NB4 (cell line): ENCODE results near the gene ABCC4.

Source experiments
- DNase-seq: peaks from one replicate; pipeline ENCODE4 v3.0.0; 2010; ENCODE audit warnings: low read depth
- H3K4me3 ChIP-seq: one replicate; pipeline ENCODE4 v1.5.1; 2011; ENCODE audit warnings: mild to moderate bottlenecking, low read depth, low read length, moderate library complexity
- MYC ChIP-seq: IDR thresholded peaks from 2 replicates; pipeline ENCODE4 v1.6.1; 2011; ENCODE audit warnings: low read depth, low read length
- POLR2A ChIP-seq: IDR thresholded peaks from 2 replicates; pipeline ENCODE4 v1.6.1; 2011; ENCODE audit warnings: mild to moderate bottlenecking; ENCODE audit not compliant: insufficient read length; ENCODE audit errors: extremely low read depth
- TF ChIP-seq, protein P1 (sequence below): IDR thresholded peaks from 2 replicates; pipeline ENCODE4 v1.6.1; 2011; ENCODE audit warnings: low read depth, low read length
- TF ChIP-seq, protein P2 (sequence below): IDR thresholded peaks from one replicate; pipeline ENCODE4 v1.5.1; 2012; ENCODE audit warnings: low read depth, low read length

The ABCC4 gene

DNA sequence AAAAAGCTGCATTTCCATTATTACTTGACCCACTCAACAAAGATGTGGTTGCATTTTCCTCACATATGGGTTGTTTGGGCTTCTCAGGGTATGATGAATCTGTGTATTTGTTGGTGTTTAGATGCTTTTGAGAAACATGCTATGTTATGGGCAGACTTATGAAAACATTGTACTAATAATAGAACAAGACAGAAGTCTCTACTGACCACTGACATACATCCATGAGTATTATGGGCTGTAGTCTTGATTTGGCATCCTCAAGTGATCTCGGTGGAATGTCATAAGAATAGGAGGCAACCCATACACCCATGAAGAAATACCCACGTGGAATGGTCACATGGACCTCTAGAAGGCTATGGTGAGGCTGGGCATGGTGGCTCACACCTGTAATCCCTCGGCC, 36.3 kb upstream of the ABCC4 start:
- TF ChIP-seq MYC (no peak), POLR2A (no peak)
- TF ChIP-seq, protein P1, sequence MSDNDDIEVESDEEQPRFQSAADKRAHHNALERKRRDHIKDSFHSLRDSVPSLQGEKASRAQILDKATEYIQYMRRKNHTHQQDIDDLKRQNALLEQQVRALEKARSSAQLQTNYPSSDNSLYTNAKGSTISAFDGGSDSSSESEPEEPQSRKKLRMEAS: no peak
- TF ChIP-seq, protein P2, sequence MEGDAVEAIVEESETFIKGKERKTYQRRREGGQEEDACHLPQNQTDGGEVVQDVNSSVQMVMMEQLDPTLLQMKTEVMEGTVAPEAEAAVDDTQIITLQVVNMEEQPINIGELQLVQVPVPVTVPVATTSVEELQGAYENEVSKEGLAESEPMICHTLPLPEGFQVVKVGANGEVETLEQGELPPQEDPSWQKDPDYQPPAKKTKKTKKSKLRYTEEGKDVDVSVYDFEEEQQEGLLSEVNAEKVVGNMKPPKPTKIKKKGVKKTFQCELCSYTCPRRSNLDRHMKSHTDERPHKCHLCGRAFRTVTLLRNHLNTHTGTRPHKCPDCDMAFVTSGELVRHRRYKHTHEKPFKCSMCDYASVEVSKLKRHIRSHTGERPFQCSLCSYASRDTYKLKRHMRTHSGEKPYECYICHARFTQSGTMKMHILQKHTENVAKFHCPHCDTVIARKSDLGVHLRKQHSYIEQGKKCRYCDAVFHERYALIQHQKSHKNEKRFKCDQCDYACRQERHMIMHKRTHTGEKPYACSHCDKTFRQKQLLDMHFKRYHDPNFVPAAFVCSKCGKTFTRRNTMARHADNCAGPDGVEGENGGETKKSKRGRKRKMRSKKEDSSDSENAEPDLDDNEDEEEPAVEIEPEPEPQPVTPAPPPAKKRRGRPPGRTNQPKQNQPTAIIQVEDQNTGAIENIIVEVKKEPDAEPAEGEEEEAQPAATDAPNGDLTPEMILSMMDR: no peak
- no peak for DNase-seq
- H3K4me3 ChIP-seq: no peak overlapping the region

DNA sequence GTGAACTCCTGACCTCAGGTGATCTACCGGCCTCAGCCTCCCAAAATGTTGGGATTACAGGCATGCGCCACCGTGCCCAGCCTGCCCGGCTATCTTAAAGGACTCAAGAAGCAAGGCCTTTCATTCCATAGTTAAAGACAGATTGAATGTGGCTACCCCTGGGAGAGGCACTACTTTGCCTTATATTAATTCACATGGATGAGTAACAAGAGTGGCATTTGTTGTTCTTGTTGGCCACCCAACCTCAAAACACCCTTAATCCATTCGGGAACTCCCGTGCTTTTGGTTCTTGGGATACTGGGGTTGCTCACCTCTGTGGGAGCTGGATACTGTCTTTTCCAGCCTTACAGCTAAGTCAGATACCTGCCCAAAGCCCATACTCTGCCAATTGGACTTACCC, 34.4 kb upstream of the ABCC4 start:
- no peak overlapping the region for H3K4me3 ChIP-seq
- DNase-seq: no peak
- TF ChIP-seq, protein P2: no peak
- TF ChIP-seq MYC (no peak), POLR2A (no peak)
- TF ChIP-seq, protein P1: no peak

DNA sequence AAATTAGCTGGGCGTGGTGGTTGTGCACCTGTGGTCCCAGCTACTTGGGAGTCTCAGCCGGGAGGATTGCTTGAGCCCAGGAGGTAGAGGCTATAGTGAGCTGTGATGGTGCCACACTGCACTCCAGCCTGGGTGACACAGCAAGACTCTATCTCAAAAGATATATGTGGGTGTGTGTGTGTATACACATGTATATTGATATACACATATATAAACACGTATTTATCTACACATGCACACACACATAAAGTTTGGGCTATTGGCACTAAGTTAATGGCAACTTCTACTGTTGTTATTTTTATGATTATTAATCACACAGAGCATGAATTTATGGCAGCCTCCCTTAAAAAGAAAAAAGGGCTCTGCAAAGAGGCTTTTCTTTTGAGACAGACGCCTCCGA, 27.1 kb upstream of the ABCC4 start:
- TF ChIP-seq, protein P2: no peak
- TF ChIP-seq, protein P1: no peak
- TF ChIP-seq MYC (no peak), POLR2A (no peak)
- no peak for DNase-seq
- no peak overlapping the region for H3K4me3 ChIP-seq

DNA sequence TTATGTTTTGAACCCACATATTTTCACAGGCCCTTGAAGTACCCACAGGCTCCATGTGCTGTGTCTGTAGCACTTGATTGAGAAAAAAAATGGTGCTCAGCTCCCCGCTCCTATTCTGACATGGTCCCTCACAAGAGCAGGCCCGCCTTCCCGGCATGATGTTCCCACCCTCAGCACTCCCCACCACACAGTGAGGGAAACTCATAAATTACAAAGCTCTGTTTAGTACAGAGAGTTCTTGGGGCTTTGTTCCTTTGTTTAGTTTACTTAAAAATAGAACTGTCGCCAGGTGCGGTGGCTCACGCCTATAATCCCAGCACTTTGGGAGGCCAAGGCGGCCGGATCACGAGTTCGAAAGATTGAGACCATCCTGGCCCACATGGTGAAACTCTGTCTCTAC, 25.9 kb upstream of the ABCC4 start:
- DNase-seq: no peak
- TF ChIP-seq MYC (no peak), POLR2A (no peak)
- TF ChIP-seq, protein P1: no peak
- TF ChIP-seq, protein P2: no peak

DNA sequence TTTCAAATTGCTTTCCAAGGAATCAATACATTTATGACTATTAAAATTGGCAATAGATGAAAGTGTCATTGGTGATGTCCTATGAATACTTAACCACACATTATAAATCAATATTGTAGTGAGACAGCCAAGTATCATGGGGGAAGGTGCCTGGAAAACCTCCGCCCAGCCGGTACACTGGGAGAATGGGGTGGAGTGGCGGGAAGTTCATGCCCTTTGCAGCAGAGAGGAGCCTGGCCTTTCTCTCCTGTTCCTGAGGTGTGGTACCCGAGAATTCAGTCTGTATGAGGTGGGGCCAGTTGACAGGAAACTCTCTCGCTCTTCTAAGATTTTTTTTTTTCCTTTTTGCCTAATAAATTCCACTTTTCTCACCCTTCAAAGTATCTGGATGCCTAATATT, 25.4 kb upstream of the ABCC4 start:
- no peak overlapping the region for H3K4me3 ChIP-seq
- no peak for DNase-seq
- TF ChIP-seq, protein P2: no peak
- TF ChIP-seq, protein P1: no peak
- TF ChIP-seq POLR2A (no peak), MYC (no peak)

More for the DNA sequence above, 25.9 kb upstream of the ABCC4 start:
- no peak overlapping the region for H3K4me3 ChIP-seq

DNA sequence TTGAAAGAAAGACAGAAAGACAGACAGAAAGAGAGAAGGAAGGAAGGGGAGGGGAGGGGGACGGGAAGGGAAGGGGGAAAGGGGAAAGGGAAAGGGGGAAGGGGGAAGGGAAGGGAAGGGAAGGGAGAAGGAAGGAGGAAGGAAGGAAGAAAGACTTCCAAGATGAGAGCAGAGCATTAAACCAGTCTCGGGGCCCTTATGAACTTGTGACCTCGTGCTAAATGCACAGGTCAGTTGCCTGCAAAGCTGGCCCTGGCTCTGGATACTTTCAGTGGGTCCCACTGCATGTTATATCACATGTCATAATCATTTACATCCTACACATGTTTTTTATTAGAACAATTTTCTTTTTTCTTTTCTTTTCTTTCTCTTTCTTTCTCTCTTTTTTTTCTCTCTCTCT, 24.2 kb upstream of the ABCC4 start:
- no peak for DNase-seq
- H3K4me3 ChIP-seq: no peak overlapping the region
- no peak for TF ChIP-seq POLR2A
- no peak for TF ChIP-seq MYC
- TF ChIP-seq, protein P1: no peak
- TF ChIP-seq, protein P2: no peak
